ENCODE data around the gene TAS1R1.

Gene TAS1R1

DNA sequence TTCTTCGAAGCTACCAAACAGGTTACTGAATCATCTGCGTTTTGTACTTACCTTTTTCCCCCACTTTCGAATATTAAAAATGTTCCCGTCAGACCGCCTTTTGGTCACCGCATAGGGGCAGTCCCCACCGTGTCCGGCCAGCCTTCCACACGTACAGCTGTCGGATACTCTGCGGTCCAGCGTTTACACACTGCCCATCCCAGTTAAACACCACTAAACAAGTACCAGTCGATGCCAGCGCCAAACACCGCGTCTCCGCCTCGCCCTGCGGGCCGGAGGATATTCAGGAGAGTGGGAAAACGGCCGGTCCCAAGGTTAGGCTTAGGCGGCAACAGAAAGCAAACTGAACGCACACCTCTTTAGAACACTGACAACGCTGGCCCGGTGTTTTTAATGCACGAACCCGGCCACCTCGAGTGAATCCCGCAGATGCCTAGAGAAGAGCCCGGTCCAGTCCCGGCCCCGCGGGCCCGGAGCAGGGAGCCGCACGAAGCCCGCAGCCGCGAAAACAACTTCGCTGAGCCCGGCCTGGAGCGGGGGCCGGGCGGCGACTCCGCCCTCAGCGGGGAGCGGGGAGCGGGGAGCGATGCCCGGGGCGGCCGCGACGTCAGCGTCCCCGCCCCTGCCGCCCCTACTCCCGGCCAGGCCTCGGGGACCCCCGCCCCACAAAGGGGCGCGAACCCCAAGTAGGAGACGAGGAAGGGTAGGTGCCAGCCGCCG lies 57.7 kb downstream of the TAS1R1 start:
- no peak for DNase-seq (ENCODE audit: low spot score)

DNA sequence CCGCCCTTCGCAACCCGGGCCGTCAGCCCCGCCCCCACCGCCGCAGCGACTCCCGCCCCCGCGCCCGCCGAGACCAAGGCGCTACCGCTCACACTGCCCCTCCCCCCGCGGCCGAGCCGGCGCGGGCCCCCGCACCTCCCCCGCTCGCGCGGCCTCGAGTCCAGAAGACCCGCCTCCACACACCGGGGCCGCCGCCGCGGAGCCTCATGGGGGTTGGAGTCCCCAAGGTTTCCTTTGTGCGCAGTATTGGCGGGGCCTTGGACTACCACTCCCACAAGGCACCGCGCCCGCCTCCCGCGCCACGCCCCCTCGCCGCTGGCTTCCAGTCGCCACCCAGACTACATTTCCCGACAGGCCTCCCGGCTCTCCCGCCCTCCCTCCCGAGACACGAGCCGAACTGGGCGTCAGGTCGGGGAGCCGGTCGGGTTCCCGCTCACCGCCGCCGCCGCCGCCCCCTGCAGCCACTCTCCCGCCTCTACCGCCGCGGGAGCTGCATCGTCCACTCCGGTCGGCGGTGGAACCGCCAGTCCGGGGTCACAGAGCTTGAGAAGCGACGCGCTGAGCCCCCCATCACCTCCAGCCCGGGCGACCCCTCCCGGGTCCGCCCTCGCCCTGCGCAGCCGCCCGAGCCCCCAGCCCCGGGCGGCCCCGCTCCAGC lies 58.4 kb downstream of the TAS1R1 start, which contains the start of gene PHF13:
Gene PHF13 (plus strand): TSS at position 371 of the 658 bp plus-strand sequence. CDS start 336 bp downstream, outside the sequence.
- DNase-seq (ENCODE audit: low spot score), result peak; percentile 98

DNA sequence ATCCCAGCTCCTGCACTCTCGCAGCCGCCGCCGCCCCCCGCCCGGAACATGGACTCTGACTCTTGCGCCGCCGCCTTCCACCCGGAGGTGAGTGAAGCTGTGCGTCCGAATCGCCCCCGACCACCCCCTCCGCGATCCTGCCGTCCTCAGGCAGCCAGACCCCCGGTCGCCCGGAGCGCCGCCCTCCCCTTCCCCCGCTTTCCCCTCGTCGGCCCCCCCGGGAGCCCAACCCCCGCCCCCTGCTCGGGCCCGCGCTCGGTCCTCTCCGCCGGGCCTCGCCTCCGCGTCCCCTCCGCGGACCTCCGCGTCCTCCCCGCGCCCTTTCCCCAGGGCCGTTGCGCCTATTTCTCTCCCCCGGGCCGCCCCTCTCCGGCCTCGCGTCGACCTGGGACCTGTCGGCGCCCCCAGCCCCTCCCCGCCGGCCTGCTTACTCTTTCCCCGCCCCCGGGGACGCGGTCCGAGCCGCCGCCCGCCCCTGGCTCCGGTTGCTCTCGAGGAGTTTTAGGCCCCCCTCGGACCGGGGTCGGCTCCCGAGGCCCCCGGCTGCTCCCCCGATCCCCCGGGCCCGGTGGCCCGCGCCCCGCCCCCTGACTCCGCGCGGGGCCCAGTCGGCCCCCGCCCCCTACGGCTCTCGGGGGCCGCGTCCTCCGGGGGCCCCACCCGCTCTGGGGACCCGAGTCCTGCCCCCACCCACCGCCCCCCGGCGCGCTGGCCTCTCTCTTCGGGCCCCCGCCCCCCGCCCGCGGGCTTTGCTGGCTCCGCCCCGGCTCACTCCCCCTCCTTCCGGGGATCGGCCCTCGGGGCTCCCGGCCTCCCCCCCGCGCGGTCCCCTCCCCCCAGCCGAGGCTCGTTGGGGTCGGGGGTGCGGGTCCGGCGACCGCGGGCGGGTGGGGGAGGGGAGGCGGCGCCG lies 59.2 kb downstream of the TAS1R1 start:
- peak; percentile 91 for DNase-seq (ENCODE audit: low spot score)

DNA sequence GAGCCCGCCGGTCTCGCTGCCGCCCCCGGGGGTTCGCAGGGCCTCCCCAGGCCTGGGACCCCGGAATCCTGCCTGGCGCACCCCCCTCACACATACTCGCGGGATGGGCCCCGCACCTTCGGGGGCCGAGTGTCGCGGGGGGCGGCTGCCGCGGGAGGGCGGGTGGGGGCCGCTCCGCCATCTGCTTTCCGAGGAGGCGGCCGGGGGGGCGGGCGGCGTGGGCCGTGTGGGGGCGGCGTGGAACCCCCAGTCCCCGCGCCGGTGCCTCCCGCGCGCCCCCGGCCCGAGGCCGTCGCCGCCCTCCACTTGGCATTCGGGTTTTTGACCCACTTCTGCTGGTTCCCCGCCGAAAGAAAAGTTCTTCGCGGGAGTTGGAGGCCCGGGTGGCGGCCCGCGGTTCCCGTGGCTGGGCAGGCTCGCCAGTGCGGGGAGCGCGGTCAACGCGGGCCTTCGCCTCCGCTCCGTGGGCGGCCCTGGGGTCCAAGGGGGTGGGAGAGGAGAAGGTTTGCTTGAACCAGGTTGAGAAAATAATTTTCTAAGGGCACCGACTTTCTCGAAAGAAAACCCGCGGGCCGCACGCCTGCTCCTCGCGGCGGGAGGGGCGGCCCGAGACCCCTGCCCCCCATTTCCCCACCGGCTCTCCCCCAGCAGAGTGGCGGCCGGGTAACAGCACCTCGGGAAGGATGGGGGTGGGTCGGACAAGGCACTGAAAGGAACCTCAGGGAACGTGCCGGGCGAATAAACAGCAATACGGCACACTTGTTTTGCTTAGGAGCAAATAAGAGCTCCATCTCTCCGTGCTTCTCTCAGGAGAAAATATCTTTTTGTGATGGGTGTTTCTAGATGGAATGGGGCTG lies 60.0 kb downstream of the TAS1R1 start:
- DNase-seq (ENCODE audit: low spot score), result no peak

DNA sequence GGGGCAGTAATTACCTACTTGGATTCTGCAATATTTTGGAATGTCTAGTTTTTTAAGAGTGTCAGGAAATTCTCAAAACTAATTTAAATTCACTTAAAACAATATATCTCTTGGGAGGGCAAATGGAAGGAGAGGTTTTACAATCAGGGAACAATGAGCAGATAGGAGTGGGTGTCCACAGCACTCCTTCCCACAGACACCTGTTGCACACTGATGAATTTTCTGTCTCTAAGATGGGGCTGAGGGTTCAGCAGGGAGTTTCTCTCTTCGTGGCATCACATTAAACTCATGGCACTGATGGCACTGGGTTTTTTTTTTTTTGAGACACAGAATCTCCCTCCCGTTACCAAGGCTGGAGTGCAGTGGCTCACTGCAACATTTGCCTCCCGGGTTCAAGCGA lies 63.9 kb downstream of the TAS1R1 start:
- DNase-seq (ENCODE audit: low spot score), result no peak

DNA sequence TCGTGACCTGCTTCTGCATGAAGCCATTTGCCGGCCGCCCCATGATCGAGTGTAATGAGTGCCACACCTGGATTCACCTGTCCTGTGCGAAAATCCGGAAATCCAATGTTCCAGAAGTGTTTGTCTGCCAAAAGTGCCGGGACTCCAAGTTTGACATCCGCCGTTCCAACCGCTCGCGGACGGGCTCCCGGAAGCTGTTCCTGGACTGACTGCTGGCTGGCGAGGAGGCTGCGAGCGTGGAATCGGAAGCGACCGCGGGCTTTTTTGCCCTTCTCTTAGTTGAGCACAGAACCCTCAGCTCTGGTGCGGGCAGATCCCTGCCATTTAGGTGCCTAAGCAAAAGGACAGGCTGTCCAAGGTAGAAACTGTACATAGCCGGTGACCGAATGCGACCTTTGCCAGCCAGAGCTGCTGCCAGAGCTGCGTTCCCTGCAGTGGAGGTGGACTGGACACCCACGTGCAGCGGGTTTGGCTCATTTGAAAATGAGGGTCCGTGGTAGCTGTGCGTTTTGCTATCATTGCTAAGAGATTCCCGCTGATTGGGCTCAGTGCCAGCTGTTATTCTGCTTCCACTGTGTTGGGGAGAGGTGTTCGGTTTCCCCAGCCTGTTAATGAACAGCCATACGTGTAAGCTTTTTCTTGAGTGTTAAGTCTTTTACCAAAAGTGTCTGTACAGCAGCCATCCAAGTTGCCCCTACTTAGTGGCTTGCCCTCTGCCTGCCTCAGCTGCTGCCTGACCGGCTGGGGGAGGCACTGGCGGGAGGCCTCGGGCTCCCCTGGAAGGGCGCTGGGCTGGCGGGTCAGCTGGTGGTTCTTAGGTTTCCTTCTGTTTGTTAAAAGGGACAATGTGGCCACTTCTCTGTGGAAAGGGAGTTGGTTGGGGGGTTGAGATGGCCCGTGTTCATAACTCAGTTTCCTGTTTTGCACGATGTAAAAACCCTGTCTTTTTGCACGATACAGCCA lies 66.6 kb downstream of the TAS1R1 start:
- no peak for DNase-seq (ENCODE audit: low spot score)

DNA sequence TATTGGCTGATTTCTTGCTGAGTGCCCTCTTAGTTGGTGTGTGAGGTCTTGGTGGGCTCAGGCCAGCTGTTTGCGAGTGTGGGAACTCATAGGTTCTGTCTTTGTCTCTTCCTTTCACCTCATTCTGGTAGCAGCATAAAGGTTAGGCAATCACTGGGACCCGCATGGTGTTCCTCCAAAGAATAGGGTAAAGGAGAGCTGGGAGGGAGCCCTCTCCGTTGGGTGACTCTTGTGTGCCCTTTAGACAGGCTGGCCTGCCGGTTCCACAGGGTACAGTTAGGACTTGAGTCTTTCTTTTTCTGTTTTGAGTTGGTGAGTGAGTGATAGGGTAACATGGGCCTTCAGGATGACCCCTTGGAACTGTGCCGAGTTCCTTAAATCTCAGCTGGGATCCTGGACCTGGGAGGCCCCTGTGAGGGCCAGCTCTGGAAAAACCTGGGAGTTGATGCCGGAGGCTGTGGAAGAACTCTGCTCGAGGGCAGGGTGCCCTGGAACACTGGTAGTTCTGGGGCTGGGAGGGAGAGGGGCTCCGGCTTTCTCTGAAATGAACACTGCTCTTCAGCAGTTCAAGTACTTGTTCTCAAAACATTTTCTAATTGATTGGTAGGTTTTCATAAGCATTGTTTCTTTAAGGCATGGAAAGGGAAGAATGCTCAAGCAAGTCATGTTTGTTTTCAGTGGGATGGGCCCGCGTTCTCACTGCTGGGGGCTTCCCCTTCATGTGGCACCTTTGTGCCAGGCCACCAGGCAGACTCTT lies 67.5 kb downstream of the TAS1R1 start:
- DNase-seq (ENCODE audit: low spot score), result no peak

DNA sequence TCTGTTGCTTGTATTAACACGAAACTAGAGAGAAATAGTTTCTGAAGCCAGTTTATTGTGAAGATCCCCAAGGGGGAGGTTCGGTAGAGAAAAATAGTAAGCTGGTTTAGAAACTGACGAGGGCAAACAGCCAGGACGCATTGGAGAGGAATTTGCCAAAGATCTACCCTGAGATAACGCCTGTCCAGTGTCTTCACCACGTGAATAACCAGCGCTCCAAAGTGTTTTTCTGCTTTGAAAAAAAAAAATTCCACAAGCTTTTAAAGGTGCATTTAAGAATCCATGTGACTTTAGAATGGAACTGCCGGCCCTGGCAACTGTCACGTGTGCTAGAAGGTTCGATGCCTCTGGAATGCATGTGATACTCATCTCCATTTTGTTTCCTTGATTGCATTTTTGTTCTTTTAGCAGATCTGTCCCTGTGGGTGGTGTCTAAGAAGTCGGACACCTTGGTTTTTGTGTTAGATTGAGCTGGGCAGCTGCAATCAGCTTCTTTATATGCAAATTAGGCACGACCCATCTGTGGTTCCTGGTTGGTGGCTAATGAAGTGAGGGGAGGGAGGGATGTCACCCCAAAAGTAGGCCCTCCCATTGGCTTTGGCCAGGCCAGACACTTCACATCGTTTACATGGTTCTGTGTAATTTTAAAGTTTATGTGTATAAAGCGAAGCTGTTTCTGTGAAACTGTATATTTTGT lies 68.3 kb downstream of the TAS1R1 start:
- no peak for DNase-seq (ENCODE audit: low spot score)

DNA sequence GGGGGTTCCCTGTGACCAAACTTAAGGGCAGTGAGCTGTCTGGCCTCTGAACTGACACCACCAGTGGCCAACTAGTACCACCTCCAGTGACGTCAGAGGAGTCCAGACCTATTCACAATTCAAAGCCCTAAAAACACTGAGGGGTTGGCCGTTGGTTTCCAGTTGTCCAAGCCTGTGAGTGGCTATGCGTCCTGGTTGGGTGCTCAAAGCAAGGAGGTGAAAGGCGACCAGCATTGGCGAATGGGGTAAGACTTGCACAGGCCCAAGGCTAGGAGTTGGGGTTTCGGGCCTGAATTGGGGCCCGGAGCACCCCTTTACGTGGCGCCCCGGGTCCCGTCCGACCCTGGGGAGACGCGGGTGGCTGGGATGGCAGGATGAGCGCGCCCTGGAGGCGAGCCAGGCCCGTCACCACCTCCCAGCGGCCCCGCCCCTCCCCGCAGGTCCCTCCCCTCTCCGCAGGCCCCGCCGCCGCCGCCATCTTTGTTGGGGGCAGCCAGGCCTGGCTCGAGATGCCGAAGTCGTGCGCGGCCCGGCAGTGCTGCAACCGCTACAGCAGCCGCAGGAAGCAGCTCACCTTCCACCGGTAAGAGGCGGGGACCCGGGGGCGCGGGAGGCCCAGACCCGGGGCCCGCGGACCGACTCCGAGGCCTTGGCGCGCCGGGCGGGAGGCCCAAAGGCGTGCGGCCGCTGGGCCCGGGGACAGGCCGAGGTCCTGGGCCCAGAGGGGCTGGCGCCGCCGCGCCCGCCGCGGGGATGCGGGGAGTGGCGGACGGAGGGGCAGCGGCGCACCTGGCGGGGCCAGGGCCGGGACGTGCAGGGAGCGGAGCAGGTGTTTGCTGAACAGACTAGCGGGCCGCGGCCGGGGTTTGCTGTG lies 69.8 kb downstream of the TAS1R1 start, which contains the start of gene THAP3:
Gene THAP3 (plus strand): TSS at position 159 of the 874 bp plus-strand sequence. CDS start 351 bp downstream, at position 510.
- DNase-seq (ENCODE audit: low spot score), result peak; percentile 97

DNA sequence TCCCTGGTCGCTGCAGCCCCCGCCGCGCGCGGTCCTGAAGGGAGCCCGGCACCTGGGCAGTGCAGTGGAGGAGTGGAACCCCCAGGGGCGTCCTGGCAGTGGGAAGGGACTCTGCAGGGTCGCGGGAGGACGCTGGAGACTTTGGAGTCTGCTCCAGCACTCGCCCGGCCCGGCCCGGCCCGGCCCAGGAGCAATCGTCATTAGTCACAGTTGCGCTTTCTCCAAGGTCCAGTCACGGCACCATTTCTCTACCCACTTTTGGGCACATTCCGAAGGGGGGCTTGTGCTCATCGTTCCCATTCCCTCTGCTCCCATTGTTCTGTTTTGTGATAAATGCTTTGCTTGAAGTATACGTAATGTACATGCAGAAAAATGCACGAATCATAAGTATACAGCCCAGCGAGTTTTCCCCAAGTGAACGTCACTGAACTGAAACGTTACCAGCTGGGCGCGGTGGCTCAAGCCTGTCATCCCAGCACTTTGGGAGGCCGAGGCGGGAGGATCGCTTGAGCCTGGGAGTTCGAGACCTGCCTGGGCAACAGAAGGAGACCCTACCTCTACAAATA lies 70.6 kb downstream of the TAS1R1 start:
- DNase-seq (ENCODE audit: low spot score), result no peak

DNA sequence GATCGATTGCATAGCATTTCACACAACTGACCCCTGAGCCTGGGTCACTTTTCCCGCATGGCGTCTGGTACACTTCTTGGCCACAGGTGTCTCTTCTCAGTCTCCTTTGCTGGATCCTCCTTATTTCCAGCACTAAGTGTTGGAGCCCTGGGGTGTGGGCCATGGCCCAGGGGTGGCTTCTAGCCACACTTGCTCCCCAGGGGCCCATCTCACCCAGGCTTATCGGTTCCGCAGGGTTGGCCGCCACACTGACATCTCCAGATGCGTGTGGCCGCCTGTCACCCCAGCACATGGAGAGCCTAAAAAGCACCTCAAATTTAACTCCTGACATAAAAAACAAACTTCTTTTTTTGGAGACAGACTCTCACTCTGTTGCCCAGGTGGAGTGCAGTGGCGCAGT lies 71.9 kb downstream of the TAS1R1 start:
- no peak for DNase-seq (ENCODE audit: low spot score)

DNA sequence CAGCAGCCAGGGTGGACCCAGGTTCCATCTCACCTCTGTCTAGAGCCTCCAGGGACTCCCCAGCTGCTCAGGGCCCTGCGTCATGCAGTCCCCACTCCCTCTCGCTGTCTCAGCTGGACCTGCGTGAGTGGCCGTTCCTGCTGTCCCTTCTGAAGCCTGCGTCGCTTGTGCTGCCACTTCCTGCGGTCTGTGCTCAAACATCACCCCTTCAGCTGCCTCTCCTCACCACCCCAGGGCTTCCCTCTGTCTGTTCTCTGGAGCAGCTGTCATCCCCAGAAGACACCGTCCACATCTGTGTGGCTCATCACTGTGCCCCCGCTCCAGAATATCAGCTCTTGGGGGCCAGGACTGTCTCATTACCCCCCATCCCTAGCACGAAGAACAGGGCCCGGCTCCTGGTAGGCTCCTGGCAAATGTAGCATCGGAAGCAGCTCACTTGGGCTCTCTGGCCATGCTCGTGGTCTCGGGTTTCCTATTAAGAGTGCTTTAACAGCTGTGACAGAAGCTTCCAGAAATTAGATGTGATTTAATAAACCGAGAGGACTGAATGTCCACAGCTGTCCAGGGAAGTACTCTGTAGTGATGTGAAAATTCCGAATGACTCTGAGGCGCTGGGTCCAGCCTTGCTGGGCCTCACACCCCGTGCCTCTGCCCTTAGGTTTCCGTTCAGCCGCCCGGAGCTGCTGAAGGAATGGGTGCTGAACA lies 72.9 kb downstream of the TAS1R1 start:
- DNase-seq (ENCODE audit: low spot score), result no peak

DNA sequence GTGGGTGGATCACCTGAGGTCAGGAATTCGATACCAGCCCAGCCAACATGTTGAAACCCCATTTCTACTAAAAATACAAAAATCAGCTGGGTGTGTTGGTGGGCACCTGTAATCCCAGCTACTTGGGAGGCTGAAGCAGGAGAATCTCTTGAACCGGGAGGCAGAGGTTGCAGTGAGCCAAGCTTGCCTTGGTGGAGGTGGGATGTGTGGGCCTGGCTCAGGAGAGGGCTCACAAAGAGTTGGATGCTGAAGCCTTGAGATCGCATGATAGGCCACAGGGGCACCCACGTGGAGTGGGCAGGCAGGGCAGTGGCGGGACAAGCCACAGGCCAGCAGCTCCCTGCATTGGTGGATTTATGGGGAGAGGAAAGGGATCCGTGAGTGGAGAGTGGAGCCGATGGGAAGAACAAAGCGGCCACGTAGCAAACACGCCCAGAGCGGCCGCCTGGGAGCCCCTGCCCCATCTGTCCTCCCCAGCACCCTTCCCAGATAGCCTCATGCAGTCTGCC lies 73.9 kb downstream of the TAS1R1 start:
- DNase-seq (ENCODE audit: low spot score), result no peak

Data from iPS-NIHi11 (cell line).